K562 (cell line): ENCODE measurements around the gene OSBPL3.

Experiments used
- CBX8 ChIP-seq: fragments of 200-600 bp; sonication (generic); IDR thresholded peaks from 2 replicates; pipeline ENCODE4 v1.6.1; 2012; ENCODE audit warnings: borderline replicate concordance, mixed run types, low read depth, mild to moderate bottlenecking, moderate library complexity, mixed read lengths, low read length, control low read depth, inconsistent platforms; ENCODE audit not compliant: poor library complexity, severe bottlenecking; ENCODE audit errors: extremely low read depth
- CEBPG ChIP-seq, 3 experiments: fragments of 200-800 bp in 1 of 3; sonication (Bioruptor generic) in 1 of 3; sonication (generic) in 1 of 3; formaldehyde crosslinking in 1 of 3; IDR thresholded peaks in 2 of 3; conservative IDR thresholded peaks in 1 of 3; 2 replicates each; pipeline versions ENCODE4 v1.6.1 to v1.8.0; 2016 to 2022; ENCODE audit warnings: missing compliant biosample characterization in 2 of 3, missing genetic modification characterization in 2 of 3, mild to moderate bottlenecking in 1 of 3, missing genetic modification reagents in 1 of 3
- EZH2 ChIP-seq: IDR thresholded peaks from 2 replicates; pipeline ENCODE4 v1.6.1; 2012; ENCODE audit warnings: low read depth, mild to moderate bottlenecking, inconsistent platforms, low read length, borderline replicate concordance
- HMGXB4 ChIP-seq: sonication (generic); formaldehyde crosslinking; IDR thresholded peaks from 2 replicates; pipeline ENCODE4 v1.8.1; 2023; ENCODE audit warnings: mild to moderate bottlenecking, missing genetic modification reagents
- MTF1 ChIP-seq: fragments of 250-450 bp; sonication (Bioruptor Pico); IDR thresholded peaks from 2 replicates; pipeline ENCODE4 v1.9.0; 2021; ENCODE audit warnings: moderate library complexity, mild to moderate bottlenecking, inconsistent platforms, borderline replicate concordance
- NCOA2 ChIP-seq, 2 experiments: fragments of 450-650 bp; IDR thresholded peaks; 2 replicates each; pipeline ENCODE4 v1.6.1; 2018; ENCODE audit warnings: mild to moderate bottlenecking in 2 of 2, moderate library complexity in 1 of 2; ENCODE audit not compliant: partially characterized antibody in 2 of 2
- SNRNP70 ChIP-seq: fragments of 200-400 bp; formaldehyde crosslinking; optimal IDR thresholded peaks from 2 replicates; pipeline ENCODE3; 2017; ENCODE audit warnings: low read depth, low read length
- ZNF143 ChIP-seq: sonication (generic); formaldehyde crosslinking; IDR thresholded peaks from 2 replicates; pipeline ENCODE4 v1.9.0; 2022; ENCODE audit warnings: mild to moderate bottlenecking, missing genetic modification reagents

GRCh38 chr7:24971333-24972165 lies 8.4 kb downstream of the OSBPL3 start:
- no peak for TF ChIP-seq NCOA2 (IDR thresholded peaks at IDR 0.05; ENCODE audit: partially characterized antibody in 2 of 2)
- no peak for TF ChIP-seq MTF1 (CRISPR knock-in tag)
- no peak for TF ChIP-seq CEBPG (CRISPR knock-in tag; IDR thresholded peaks at IDR 0.05)
- no peak for TF ChIP-seq CEBPG (tag; conservative IDR thresholded peaks at IDR 0.05 in 1 of 2, IDR thresholded peaks at IDR 0.05 in 1 of 2)
- no peak for TF ChIP-seq HMGXB4 (CRISPR knock-in tag)
- no peak for TF ChIP-seq CBX8
- no peak for TF ChIP-seq EZH2
- TF ChIP-seq ZNF143, result no peak
- no peak for TF ChIP-seq SNRNP70
